GM20000 (cell line): Measurements from ENCODE around the gene USP31.

Experiments used
- DNase-seq: peaks from one replicate; pipeline ENCODE4 v3.0.0; 2012; ENCODE audit warnings: low spot score
- CTCF ChIP-seq: IDR thresholded peaks from 2 replicates; pipeline ENCODE4 v1.5.1; 2012; ENCODE audit warnings: mild to moderate bottlenecking, control low read depth; ENCODE audit errors: extremely low read depth, missing control alignments

USP31 gene

GRCh38 chr16:23172994-23173393 is 23.7 kb upstream of the USP31 start:
- no peak for TF ChIP-seq CTCF
- no peak for DNase-seq

DNA sequence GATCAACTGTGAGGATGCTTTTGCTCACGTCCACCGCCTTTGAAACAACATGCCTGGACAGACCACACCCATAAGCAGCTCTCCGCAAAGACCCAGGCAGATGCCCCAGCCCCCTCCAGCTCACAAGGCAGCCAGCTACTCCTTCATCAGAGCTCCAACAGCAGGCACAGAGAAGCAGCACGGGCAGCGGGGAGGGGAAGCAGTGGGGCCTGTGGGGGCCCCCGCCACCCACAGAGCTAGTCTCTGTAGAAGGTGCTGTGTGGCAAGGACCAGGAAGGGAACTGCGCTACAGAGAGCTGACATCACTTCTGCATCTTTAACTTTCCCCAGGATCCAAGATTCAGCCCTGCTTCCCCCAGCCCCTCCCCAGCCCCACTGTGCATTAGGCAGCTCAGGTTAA is 23.3 kb upstream of the USP31 start:
- DNase-seq = no peak
- no peak for TF ChIP-seq CTCF

DNA sequence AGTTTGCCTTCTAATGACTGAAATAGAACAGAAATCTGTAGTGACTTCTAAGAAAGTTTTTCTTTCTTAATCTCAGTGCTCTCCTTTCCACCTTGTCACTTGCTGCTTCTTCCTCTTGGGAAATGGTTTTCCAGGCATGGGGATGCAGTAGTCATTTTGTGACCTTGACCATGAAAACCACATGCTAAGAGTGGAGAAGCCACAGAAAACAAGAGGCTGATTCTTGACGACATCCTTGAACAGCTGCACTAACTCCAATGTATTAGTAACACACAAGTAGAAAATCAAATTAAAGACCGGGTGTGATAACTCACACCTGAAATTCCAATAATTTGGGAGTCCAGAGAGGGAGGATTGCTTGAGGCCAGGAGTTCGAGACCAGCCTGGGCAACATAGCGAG is 15.5 kb upstream of the USP31 start:
- no peak for TF ChIP-seq CTCF
- no peak for DNase-seq

DNA sequence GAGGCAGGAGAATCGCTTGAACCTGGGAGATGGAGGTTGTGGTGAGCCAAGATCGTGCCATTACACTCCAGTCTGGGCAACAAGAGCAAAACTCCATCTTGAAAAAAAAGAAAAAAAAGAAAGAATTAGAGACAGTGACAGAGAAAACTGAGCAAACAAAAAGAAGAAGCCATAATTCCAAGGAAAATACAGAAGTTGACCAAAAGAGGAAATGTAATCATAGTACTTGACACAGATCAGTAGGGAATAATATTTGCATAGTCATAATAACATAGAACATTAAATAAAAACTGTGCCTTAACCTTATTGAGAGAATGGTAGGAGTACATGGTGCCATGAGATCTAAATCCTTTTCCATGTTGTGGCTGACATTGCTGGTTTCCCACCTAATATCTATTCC is 14.7 kb upstream of the USP31 start:
- TF ChIP-seq CTCF = no peak
- no peak for DNase-seq

- no peak for TF ChIP-seq CTCF
- DNase-seq = no peak
These were observed 11.3 kb upstream of the USP31 start for GRCh38 chr16:23160574-23160973.

DNA sequence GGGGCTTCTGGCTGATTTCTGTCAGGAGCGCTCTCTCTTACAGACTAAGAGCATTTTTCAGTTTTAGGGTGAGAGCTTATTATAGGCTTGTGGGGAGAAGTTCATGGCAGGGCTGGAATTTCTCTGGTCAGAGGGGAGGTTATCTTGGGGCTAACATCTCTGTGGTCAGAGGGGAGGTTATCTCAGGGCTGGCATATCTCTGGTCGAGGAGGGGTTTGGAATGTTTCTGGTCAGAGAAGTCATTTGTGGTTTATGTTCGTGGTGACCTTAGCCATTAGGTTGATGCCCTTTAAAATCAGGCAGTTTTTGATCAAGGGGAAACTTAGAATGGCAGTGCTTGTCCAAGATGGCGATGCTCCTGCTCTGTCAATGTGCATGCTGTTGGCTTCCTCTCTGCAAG is 10.8 kb upstream of the USP31 start:
- no peak for DNase-seq
- TF ChIP-seq CTCF = no peak

GRCh38 chr16:23158114-23158513 is 8.9 kb upstream of the USP31 start:
- DNase-seq = no peak
- no peak for TF ChIP-seq CTCF
